ENCODE data around the gene CYTH2.

The CYTH2 gene

DNA sequence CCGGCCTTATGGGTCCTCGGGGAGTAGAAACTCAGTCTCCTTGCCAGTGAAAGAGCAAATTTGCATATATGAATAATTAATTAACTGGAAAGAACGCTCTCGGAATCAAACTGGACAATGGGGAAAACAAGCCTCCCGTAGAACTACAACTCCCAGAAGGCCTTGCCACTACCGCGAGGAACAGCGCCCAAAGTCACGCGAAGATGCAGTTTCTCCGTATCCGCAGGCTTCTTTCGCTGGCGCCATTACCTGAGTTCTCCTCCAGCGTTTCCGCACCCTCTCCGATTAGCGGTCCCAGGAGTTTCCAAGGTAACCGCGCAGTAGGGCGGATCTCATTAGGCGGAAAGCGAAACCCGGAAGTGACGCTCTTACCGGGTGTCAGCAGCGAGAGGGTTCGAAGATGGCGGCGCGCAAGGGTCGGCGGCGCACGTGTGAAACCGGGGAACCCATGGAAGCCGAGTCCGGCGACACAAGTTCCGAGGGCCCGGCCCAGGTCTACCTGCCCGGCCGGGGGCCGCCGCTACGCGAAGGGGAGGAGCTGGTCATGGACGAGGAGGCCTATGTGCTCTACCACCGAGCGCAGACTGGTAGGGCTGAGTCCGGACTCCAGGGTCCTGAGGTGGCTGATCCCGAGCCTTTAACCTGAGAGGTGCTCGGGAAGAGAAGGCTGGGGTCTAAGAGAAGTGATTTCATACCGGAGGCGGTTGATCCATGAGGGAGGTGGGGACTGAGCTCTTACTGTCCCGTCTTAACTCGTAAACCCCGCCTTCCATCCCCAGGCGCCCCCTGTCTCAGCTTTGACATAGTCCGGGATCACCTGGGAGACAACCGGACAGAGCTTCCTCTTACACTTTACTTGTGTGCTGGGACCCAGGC, 23.3 kb upstream of the CYTH2 start, which contains the start of gene GRWD1:
Gene GRWD1, plus strand, starts transcription at position 378 of the 876 bp plus-strand sequence. Its CDS starts 23 bp downstream, at position 401.
- no peak for TF ChIP-seq RARB (CRISPR knock-in tag; IDR thresholded peaks at IDR 0.05)
- no peak for TF ChIP-seq SNAI2 (CRISPR knock-in tag; IDR thresholded peaks at IDR 0.05)
- no peak for TF ChIP-seq GLIS3 (CRISPR knock-in tag; IDR thresholded peaks at IDR 0.05)
- no peak for TF ChIP-seq PATZ1 (CRISPR knock-in tag; IDR thresholded peaks at IDR 0.05; ENCODE audit: borderline replicate concordance)
- no peak for TF ChIP-seq PPARA (CRISPR knock-in tag; IDR thresholded peaks at IDR 0.05; ENCODE audit: borderline replicate concordance)
- no peak for TF ChIP-seq TOX (CRISPR knock-in tag; IDR thresholded peaks at IDR 0.05; ENCODE audit: borderline replicate concordance)
- no peak for TF ChIP-seq CSDC2 (CRISPR knock-in tag; IDR thresholded peaks at IDR 0.05)
- TF ChIP-seq ZNF8 (CRISPR knock-in tag; IDR thresholded peaks at IDR 0.05) = no peak
- TF ChIP-seq, protein P1, sequence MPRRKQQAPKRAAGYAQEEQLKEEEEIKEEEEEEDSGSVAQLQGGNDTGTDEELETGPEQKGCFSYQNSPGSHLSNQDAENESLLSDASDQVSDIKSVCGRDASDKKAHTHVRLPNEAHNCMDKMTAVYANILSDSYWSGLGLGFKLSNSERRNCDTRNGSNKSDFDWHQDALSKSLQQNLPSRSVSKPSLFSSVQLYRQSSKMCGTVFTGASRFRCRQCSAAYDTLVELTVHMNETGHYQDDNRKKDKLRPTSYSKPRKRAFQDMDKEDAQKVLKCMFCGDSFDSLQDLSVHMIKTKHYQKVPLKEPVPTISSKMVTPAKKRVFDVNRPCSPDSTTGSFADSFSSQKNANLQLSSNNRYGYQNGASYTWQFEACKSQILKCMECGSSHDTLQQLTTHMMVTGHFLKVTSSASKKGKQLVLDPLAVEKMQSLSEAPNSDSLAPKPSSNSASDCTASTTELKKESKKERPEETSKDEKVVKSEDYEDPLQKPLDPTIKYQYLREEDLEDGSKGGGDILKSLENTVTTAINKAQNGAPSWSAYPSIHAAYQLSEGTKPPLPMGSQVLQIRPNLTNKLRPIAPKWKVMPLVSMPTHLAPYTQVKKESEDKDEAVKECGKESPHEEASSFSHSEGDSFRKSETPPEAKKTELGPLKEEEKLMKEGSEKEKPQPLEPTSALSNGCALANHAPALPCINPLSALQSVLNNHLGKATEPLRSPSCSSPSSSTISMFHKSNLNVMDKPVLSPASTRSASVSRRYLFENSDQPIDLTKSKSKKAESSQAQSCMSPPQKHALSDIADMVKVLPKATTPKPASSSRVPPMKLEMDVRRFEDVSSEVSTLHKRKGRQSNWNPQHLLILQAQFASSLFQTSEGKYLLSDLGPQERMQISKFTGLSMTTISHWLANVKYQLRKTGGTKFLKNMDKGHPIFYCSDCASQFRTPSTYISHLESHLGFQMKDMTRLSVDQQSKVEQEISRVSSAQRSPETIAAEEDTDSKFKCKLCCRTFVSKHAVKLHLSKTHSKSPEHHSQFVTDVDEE (CRISPR knock-in tag; IDR thresholded peaks at IDR 0.05) = no peak
- TF ChIP-seq ZFP30 (CRISPR knock-in tag; IDR thresholded peaks at IDR 0.05) = no peak
- TF ChIP-seq POU6F1 (CRISPR knock-in tag; IDR thresholded peaks at IDR 0.05; ENCODE audit: borderline replicate concordance, low read depth) = no peak
- TF ChIP-seq CREB5 (CRISPR knock-in tag; IDR thresholded peaks at IDR 0.05; ENCODE audit: low read depth) = no peak
- no peak for TF ChIP-seq ZNF70 (CRISPR knock-in tag; IDR thresholded peaks at IDR 0.05)
- TF ChIP-seq ZC3H10 (CRISPR knock-in tag; IDR thresholded peaks at IDR 0.05) = no peak
- no peak for TF ChIP-seq ZFP3 (CRISPR knock-in tag; IDR thresholded peaks at IDR 0.05)
- no peak for TF ChIP-seq ARNTL (CRISPR knock-in tag; IDR thresholded peaks at IDR 0.05; ENCODE audit: borderline replicate concordance, low read depth)
- TF ChIP-seq ISL1 (CRISPR knock-in tag; IDR thresholded peaks at IDR 0.05) = no peak
- no peak for TF ChIP-seq BACH2 (CRISPR knock-in tag; IDR thresholded peaks at IDR 0.05; ENCODE audit: borderline replicate concordance)
- TF ChIP-seq OSR1 (CRISPR knock-in tag; IDR thresholded peaks at IDR 0.05) = no peak
- no peak for TF ChIP-seq TCF4 (CRISPR knock-in tag; IDR thresholded peaks at IDR 0.05; ENCODE audit: borderline replicate concordance)
- ATAC-seq = peak; percentile 87

GRCh38 chr19:48446579-48446978, 22.6 kb upstream of the CYTH2 start:
- ATAC-seq = no peak
- no peak for TF ChIP-seq OSR1 (CRISPR knock-in tag; IDR thresholded peaks at IDR 0.05)
- no peak for TF ChIP-seq PPARA (CRISPR knock-in tag; IDR thresholded peaks at IDR 0.05; ENCODE audit: borderline replicate concordance)
- TF ChIP-seq ZNF8 (CRISPR knock-in tag; IDR thresholded peaks at IDR 0.05) = no peak
- no peak for TF ChIP-seq POU6F1 (CRISPR knock-in tag; IDR thresholded peaks at IDR 0.05; ENCODE audit: borderline replicate concordance, low read depth)
- TF ChIP-seq ZFP30 (CRISPR knock-in tag; IDR thresholded peaks at IDR 0.05) = no peak
- TF ChIP-seq ESRRG (CRISPR knock-in tag; IDR thresholded peaks at IDR 0.05) = no peak
